OCI-LY3 (cell line): ENCODE results near the gene TRIML1.

Experiments used
- EZH2phosphoT487 ChIP-seq: fragments of 200-600 bp; shearing (Covaris generic); IDR thresholded peaks from 2 replicates; pipeline ENCODE4 v1.6.1; 2018; ENCODE audit warnings: antibody characterized with exemption, mixed run types, low read depth
- TF ChIP-seq, protein P1 (sequence below): fragments of 200-600, 300-600 bp; sonication (generic); IDR thresholded peaks from 2 replicates; pipeline ENCODE4 v1.5.1; 2014; ENCODE audit warnings: antibody characterized with exemption, low read length, low read depth

DNA sequence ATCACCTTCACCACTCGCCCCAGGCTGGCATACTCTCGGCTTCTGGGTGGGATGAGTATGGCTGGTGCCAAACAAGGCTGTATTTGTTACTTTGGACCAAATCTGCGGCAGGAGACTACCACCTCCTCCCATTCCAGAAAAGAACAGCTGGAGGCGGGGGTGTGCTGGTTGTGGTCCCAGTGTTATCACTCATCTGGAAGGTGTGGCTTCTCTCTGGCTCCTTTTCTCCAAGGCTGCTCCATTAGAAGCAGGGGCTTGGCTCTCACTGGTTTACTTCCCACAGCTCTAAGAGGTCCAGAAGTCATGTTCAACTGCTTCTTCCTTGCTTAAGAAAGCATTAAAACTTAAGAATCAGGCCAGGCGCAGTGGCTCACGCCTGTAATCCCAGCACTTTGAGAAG, 27.3 kb upstream of the TRIML1 start:
- TF ChIP-seq, protein P1, sequence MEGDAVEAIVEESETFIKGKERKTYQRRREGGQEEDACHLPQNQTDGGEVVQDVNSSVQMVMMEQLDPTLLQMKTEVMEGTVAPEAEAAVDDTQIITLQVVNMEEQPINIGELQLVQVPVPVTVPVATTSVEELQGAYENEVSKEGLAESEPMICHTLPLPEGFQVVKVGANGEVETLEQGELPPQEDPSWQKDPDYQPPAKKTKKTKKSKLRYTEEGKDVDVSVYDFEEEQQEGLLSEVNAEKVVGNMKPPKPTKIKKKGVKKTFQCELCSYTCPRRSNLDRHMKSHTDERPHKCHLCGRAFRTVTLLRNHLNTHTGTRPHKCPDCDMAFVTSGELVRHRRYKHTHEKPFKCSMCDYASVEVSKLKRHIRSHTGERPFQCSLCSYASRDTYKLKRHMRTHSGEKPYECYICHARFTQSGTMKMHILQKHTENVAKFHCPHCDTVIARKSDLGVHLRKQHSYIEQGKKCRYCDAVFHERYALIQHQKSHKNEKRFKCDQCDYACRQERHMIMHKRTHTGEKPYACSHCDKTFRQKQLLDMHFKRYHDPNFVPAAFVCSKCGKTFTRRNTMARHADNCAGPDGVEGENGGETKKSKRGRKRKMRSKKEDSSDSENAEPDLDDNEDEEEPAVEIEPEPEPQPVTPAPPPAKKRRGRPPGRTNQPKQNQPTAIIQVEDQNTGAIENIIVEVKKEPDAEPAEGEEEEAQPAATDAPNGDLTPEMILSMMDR: no peak
- no peak for TF ChIP-seq EZH2phosphoT487
